Activated CD4-positive, alpha-beta T cell treated with anti-CD3 and anti-CD28 coated beads, Interleukin-10, Interleukin-2, amounts not matched to agents 100 ng/mL and 50 ng/mL, durations not matched to agents 16 hours and 8 hours (primary cell): ENCODE data around the gene PLEKHM3.
A peak's percentile ranks its signal among the peaks of the same experiment; 100 is the strongest.
"Not testable (repeated sequence)": the region's sequence is repeated elsewhere in the genome, so short reads cannot be mapped to it uniquely, and the experiment has no call there.

ENCODE experiments used
- DNase-seq: peaks from one replicate; pipeline ENCODE4 v3.0.0-alpha.2; 2020

Gene PLEKHM3

GRCh38 chr2:207920721-207921120 is 104.6 kb downstream of the PLEKHM3 start:
- DNase-seq = no peak

GRCh38 chr2:207920321-207920720 is 105.0 kb downstream of the PLEKHM3 start:
- no peak for DNase-seq

- no peak for DNase-seq
These were observed 106.0 kb downstream of the PLEKHM3 start for GRCh38 chr2:207919164-207919919.

GRCh38 chr2:207914716-207915115 is 110.6 kb downstream of the PLEKHM3 start:
- no peak for DNase-seq

GRCh38 chr2:207913772-207914358 is 111.5 kb downstream of the PLEKHM3 start:
- DNase-seq = no peak

- DNase-seq = no peak
These were observed 113.5 kb downstream of the PLEKHM3 start for GRCh38 chr2:207911856-207912255.

GRCh38 chr2:207911215-207911614 is 114.1 kb downstream of the PLEKHM3 start:
- no peak for DNase-seq

- DNase-seq = not testable (repeated sequence)
These were observed 118.8 kb downstream of the PLEKHM3 start for GRCh38 chr2:207906495-207906894.

GRCh38 chr2:207905546-207905945 is 119.8 kb downstream of the PLEKHM3 start:
- no peak for DNase-seq

GRCh38 chr2:207903236-207903635 is 122.1 kb downstream of the PLEKHM3 start:
- peak; percentile 8 for DNase-seq

- no peak for DNase-seq
These were observed 122.5 kb downstream of the PLEKHM3 start for GRCh38 chr2:207902821-207903220.

GRCh38 chr2:207901829-207902228 is 123.5 kb downstream of the PLEKHM3 start:
- no peak for DNase-seq

GRCh38 chr2:207901401-207901800 is 123.9 kb downstream of the PLEKHM3 start:
- DNase-seq = no peak

- DNase-seq = no peak
These were observed 127.0 kb downstream of the PLEKHM3 start for GRCh38 chr2:207898354-207898695.

- no peak for DNase-seq
These were observed 127.6 kb downstream of the PLEKHM3 start for GRCh38 chr2:207897541-207898353.

- no peak for DNase-seq
These were observed 128.6 kb downstream of the PLEKHM3 start for GRCh38 chr2:207896525-207897285.

GRCh38 chr2:207895274-207895860 is 130.0 kb downstream of the PLEKHM3 start:
- no peak for DNase-seq

- no peak for DNase-seq
These were observed 132.5 kb downstream of the PLEKHM3 start for GRCh38 chr2:207892716-207893402.

GRCh38 chr2:207891086-207891844 is 134.1 kb downstream of the PLEKHM3 start:
- DNase-seq = no peak

GRCh38 chr2:207887500-207887899 is 137.8 kb downstream of the PLEKHM3 start:
- no peak for DNase-seq

GRCh38 chr2:207885010-207885409 is 140.3 kb downstream of the PLEKHM3 start:
- DNase-seq = no peak
